HUES64 (cell line): ENCODE data around the gene SH3RF3.

Experiments used
- H3K27ac ChIP-seq: 2 replicates; pipeline ENCODE4 v1.7.0; 2013; ENCODE audit warnings: low read depth, low read length, inconsistent platforms
- H3K27me3 ChIP-seq: 2 replicates; pipeline ENCODE4 v1.6.1; 2013; ENCODE audit warnings: mild to moderate bottlenecking, low read length; ENCODE audit not compliant: insufficient read depth
- H3K36me3 ChIP-seq: 2 replicates; pipeline ENCODE4 v1.6.1; 2013; ENCODE audit warnings: mild to moderate bottlenecking, low read length; ENCODE audit not compliant: insufficient read depth
- H3K4me1 ChIP-seq: 2 replicates; pipeline ENCODE4 v1.6.1; 2013; ENCODE audit warnings: mild to moderate bottlenecking, low read length, moderate library complexity; ENCODE audit not compliant: insufficient read depth
- H3K4me3 ChIP-seq: 2 replicates; pipeline ENCODE4 v1.5.1; 2013; ENCODE audit warnings: mild to moderate bottlenecking, low read length, moderate library complexity
- H3K9ac ChIP-seq: 2 replicates; pipeline ENCODE4 v1.6.1; 2013; ENCODE audit warnings: mild to moderate bottlenecking, low read depth, low read length
- H3K9me3 ChIP-seq: 2 replicates; pipeline ENCODE4 v1.6.1; 2013; ENCODE audit warnings: low read depth, low read length; ENCODE audit not compliant: insufficient read depth
- WGBS: fragments of 150-250, 120-280 bp; methylation state at CpG from one replicate; pipeline ENCODE4 v1.1.7; 2013; ENCODE audit warnings: missing lambda C conversion rate; 5-methylcytosine and 5-hydroxymethylcytosine counted together

SH3RF3 gene

GRCh38 chr2:109206569-109207146 is 77.7 kb downstream of the SH3RF3 start:
- no peaks in the 10 kb centered on the region for H3K9me3 ChIP-seq
- no peaks in the 10 kb centered on the region for H3K27me3 ChIP-seq
- H3K36me3 ChIP-seq: no peaks in the 10 kb centered on the region
- peaks cover 17% of the 10 kb centered on the region for H3K4me1 ChIP-seq
- H3K9ac ChIP-seq: no peak overlapping the region
- 96% methylated on average over 2 of the region's 2 CpGs for WGBS
- H3K27ac ChIP-seq: no peak overlapping the region
- no peak overlapping the region for H3K4me3 ChIP-seq

GRCh38 chr2:109207176-109207575 is 78.2 kb downstream of the SH3RF3 start:
- Histone ChIP-seq H3K9ac (no peak overlapping the region), H3K4me1 (peaks cover 17% of the 10 kb centered on the region), H3K27me3 (no peaks in the 10 kb centered on the region), H3K27ac (no peak overlapping the region), H3K9me3 (no peaks in the 10 kb centered on the region), H3K4me3 (no peak overlapping the region), H3K36me3 (no peaks in the 10 kb centered on the region)
- 88% methylated on average over 1 of the region's 1 CpG for WGBS

GRCh38 chr2:109208071-109208950 is 79.3 kb downstream of the SH3RF3 start:
- Histone ChIP-seq H3K27me3 (no peaks in the 10 kb centered on the region), H3K9me3 (no peaks in the 10 kb centered on the region), H3K4me3 (no peak overlapping the region), H3K4me1 (peaks cover 20% of the 10 kb centered on the region), H3K36me3 (no peaks in the 10 kb centered on the region), H3K9ac (no peak overlapping the region), H3K27ac (no peak overlapping the region)
- WGBS: 93% methylated on average over 3 of the region's 3 CpGs

GRCh38 chr2:109208951-109209335 is 79.9 kb downstream of the SH3RF3 start:
- Histone ChIP-seq H3K4me3 (no peak overlapping the region), H3K27ac (no peak overlapping the region), H3K9me3 (no peaks in the 10 kb centered on the region), H3K36me3 (no peaks in the 10 kb centered on the region), H3K27me3 (no peaks in the 10 kb centered on the region), H3K4me1 (peaks cover 20% of the 10 kb centered on the region), H3K9ac (no peak overlapping the region)
- 95% methylated on average over 6 of the region's 6 CpGs for WGBS

- H3K27me3 ChIP-seq: no peaks in the 10 kb centered on the region
- H3K27ac ChIP-seq: no peak overlapping the region
- H3K4me3 ChIP-seq: no peak overlapping the region
- H3K9ac ChIP-seq: no peak overlapping the region
- no peaks in the 10 kb centered on the region for H3K36me3 ChIP-seq
- H3K4me1 ChIP-seq: peaks cover 20% of the 10 kb centered on the region
- H3K9me3 ChIP-seq: no peaks in the 10 kb centered on the region
- 57% methylated on average over 4 of the region's 4 CpGs for WGBS
Measured at GRCh38 chr2:109209412-109209811, 80.4 kb downstream of the SH3RF3 start.

GRCh38 chr2:109209941-109210340 is 80.9 kb downstream of the SH3RF3 start:
- H3K4me3 ChIP-seq: no peak overlapping the region

GRCh38 chr2:109210431-109211200 is 81.6 kb downstream of the SH3RF3 start:
- H3K27ac ChIP-seq: no peak overlapping the region
- H3K27me3 ChIP-seq: no peaks in the 10 kb centered on the region
- H3K9ac ChIP-seq: no peak overlapping the region
- no peaks in the 10 kb centered on the region for H3K36me3 ChIP-seq
- H3K4me1 ChIP-seq: peaks cover 20% of the 10 kb centered on the region
- WGBS: 80% methylated on average over 5 of the region's 7 CpGs
- H3K4me3 ChIP-seq: no peak overlapping the region
- no peaks in the 10 kb centered on the region for H3K9me3 ChIP-seq

More at GRCh38 chr2:109209941-109210340, 80.9 kb downstream of the SH3RF3 start:
- no peaks in the 10 kb centered on the region for H3K36me3 ChIP-seq
- H3K9me3 ChIP-seq: no peaks in the 10 kb centered on the region
- no peaks in the 10 kb centered on the region for H3K27me3 ChIP-seq
- H3K9ac ChIP-seq: no peak overlapping the region
- no peak overlapping the region for H3K27ac ChIP-seq
- 91% methylated on average over 7 of the region's 7 CpGs for WGBS
- peaks cover 20% of the 10 kb centered on the region for H3K4me1 ChIP-seq

- Histone ChIP-seq H3K27ac (no peak overlapping the region), H3K4me1 (peaks cover 20% of the 10 kb centered on the region), H3K36me3 (no peaks in the 10 kb centered on the region), H3K9ac (no peak overlapping the region), H3K27me3 (no peaks in the 10 kb centered on the region), H3K9me3 (no peaks in the 10 kb centered on the region), H3K4me3 (no peak overlapping the region)
- WGBS: 74% methylated on average over 10 of the region's 10 CpGs
Measured at GRCh38 chr2:109211315-109211714, 82.3 kb downstream of the SH3RF3 start.

GRCh38 chr2:109212836-109213563 is 84.0 kb downstream of the SH3RF3 start:
- Histone ChIP-seq H3K4me3 (no peak overlapping the region), H3K27ac (no peak overlapping the region)

GRCh38 chr2:109213646-109214433 is 84.8 kb downstream of the SH3RF3 start:
- Histone ChIP-seq H3K27me3 (no peaks in the 10 kb centered on the region), H3K36me3 (no peaks in the 10 kb centered on the region), H3K27ac (no peak overlapping the region), H3K9ac (no peak overlapping the region), H3K4me1 (peaks cover 20% of the 10 kb centered on the region), H3K9me3 (no peaks in the 10 kb centered on the region), H3K4me3 (no peak overlapping the region)
- WGBS: 93% methylated on average over 15 of the region's 16 CpGs

More at GRCh38 chr2:109212836-109213563, 84.0 kb downstream of the SH3RF3 start:
- H3K27me3 ChIP-seq: no peaks in the 10 kb centered on the region
- no peaks in the 10 kb centered on the region for H3K36me3 ChIP-seq
- no peaks in the 10 kb centered on the region for H3K9me3 ChIP-seq
- peaks cover 20% of the 10 kb centered on the region for H3K4me1 ChIP-seq
- WGBS: 94% methylated on average over 10 of the region's 10 CpGs
- H3K9ac ChIP-seq: no peak overlapping the region
